H1 (cell line): Measurements from ENCODE around the gene TMEM145. TPM values are rescaled to one million over a fixed set of nuclear protein-coding genes. Genes with fewer than 3 reads are reported as not detected.

Experiments
- CTCF ChIA-PET: fragments of 300-600 bp; sonication (Branson Sonifier 250); formaldehyde crosslinking; loops from one replicate; lab custom pipeline; 2021; ENCODE audit not compliant: partially characterized antibody; lab: Charles Lee
- POLR2A ChIA-PET: fragments of 300-600 bp; sonication (Branson Sonifier 250); formaldehyde crosslinking; loops from one replicate; lab custom pipeline; 2021; ENCODE audit warnings: inconsistent platforms; ENCODE audit not compliant: partially characterized antibody; lab: Charles Lee
- DNase-seq, 2 experiments: peaks; one replicate each; pipeline versions ENCODE4 v3.0.0 to v3.0.0-alpha.2; 2010 to 2022; ENCODE audit warnings: low spot score in 2 of 2, low read depth in 1 of 2, mixed read lengths in 1 of 2
- FAIRE-seq: peaks from 2 replicates; lab custom pipeline; 2011; peaks lifted over from hg19 to GRCh38; lab: Jason Lieb, UNC
- H2AFZ ChIP-seq: 2 replicates; pipeline ENCODE4 v1.8.1; 2012; ENCODE audit warnings: low read length, inconsistent platforms
- H2AK5ac ChIP-seq: 2 replicates; pipeline ENCODE4 v1.6.1; 2013; ENCODE audit warnings: low read depth, low read length
- H2BK120ac ChIP-seq: replicated peaks from 2 replicates; pipeline ENCODE3; 2013; ENCODE audit warnings: low read depth, low read length, inconsistent platforms
- H2BK12ac ChIP-seq: 2 replicates; pipeline ENCODE4 v1.6.1; 2013; ENCODE audit warnings: low read depth, low read length
- H2BK15ac ChIP-seq: 2 replicates; pipeline ENCODE4 v1.6.1; 2013; ENCODE audit warnings: low read length
- H2BK20ac ChIP-seq: 2 replicates; pipeline ENCODE4 v1.6.1; 2013; ENCODE audit warnings: low read length
- H2BK5ac ChIP-seq: 2 replicates; pipeline ENCODE4 v1.6.1; 2013; ENCODE audit warnings: low read depth, low read length
- H3K14ac ChIP-seq: 2 replicates; pipeline ENCODE4 v1.6.1; 2013; ENCODE audit warnings: inconsistent platforms; ENCODE audit not compliant: insufficient read length
- H3K18ac ChIP-seq: 2 replicates; pipeline ENCODE4 v1.6.1; 2013; ENCODE audit warnings: low read length; ENCODE audit errors: extremely low read depth
- H3K23ac ChIP-seq: 2 replicates; pipeline ENCODE4 v1.6.1; 2013; ENCODE audit warnings: inconsistent platforms; ENCODE audit not compliant: insufficient read length
- H3K23me2 ChIP-seq: 2 replicates; pipeline ENCODE4 v1.6.1; 2013; ENCODE audit warnings: low read depth, low read length
- H3K27ac ChIP-seq: 2 replicates; pipeline ENCODE4 v1.6.1; 2011; ENCODE audit warnings: low read depth, low read length, inconsistent platforms
- H3K27me3 ChIP-seq, 4 experiments: replicated peaks in 1 of 4; 1 replicate in 1 of 4; 2 replicates in 3 of 4; pipeline versions ENCODE4 v1.6.1 to v1.8.1; 2011 to 2013; ENCODE audit warnings: low read length in 3 of 4, mild to moderate bottlenecking in 3 of 4, inconsistent platforms in 2 of 4, mixed read lengths in 2 of 4, moderate library complexity in 1 of 4; ENCODE audit not compliant: control insufficient read depth in 3 of 4, insufficient read depth in 3 of 4; ENCODE audit errors: extremely low read depth in 1 of 4
- H3K36me3 ChIP-seq, 4 experiments: 2 replicates each; pipeline versions ENCODE4 v1.6.1 to v1.8.1; 2011 to 2013; ENCODE audit warnings: mild to moderate bottlenecking in 4 of 4, low read length in 3 of 4, moderate library complexity in 2 of 4, control low read depth in 1 of 4, inconsistent platforms in 1 of 4; ENCODE audit not compliant: insufficient read depth in 4 of 4, control insufficient read depth in 2 of 4
- H3K4ac ChIP-seq: replicated peaks from 2 replicates; pipeline ENCODE3; 2013; ENCODE audit warnings: low read length, low read depth, mixed read lengths, inconsistent platforms; ENCODE audit not compliant: insufficient read length
- H3K4me1 ChIP-seq, 4 experiments: replicated peaks in 1 of 4; 1 replicate in 1 of 4; 2 replicates in 3 of 4; pipeline versions ENCODE4 v1.6.1 to v1.8.1; 2011 to 2013; ENCODE audit warnings: low read length in 3 of 4, inconsistent platforms in 2 of 4, mixed read lengths in 1 of 4; ENCODE audit not compliant: insufficient read depth in 4 of 4, control insufficient read depth in 3 of 4
- H3K4me2 ChIP-seq, 2 experiments: 2 replicates each; pipeline versions ENCODE4 v1.6.1 to v1.8.1; 2011 to 2013; ENCODE audit warnings: low read depth in 2 of 2, low read length in 2 of 2, control low read depth in 1 of 2, inconsistent platforms in 1 of 2, mild to moderate bottlenecking in 1 of 2; ENCODE audit not compliant: insufficient read depth in 1 of 2
- H3K4me3 ChIP-seq, 4 experiments: fragments of 200-600, 300-600 bp in 1 of 4; sonication (generic), shearing (Covaris generic), sonication (Bioruptor Twin) in 1 of 4; 2 replicates each; pipeline versions ENCODE4 v1.5.1 to v1.8.1; 2011 to 2016; ENCODE audit warnings: low read length in 4 of 4, low read depth in 3 of 4, control low read depth in 2 of 4, inconsistent platforms in 2 of 4, mild to moderate bottlenecking in 2 of 4, mixed read lengths in 1 of 4, moderate library complexity in 1 of 4; ENCODE audit not compliant: insufficient read depth in 2 of 4; ENCODE audit errors: extremely low read depth in 1 of 4
- H3K56ac ChIP-seq: replicated peaks from 2 replicates; pipeline ENCODE3; 2013; ENCODE audit warnings: low read depth, mild to moderate bottlenecking, mixed read lengths, low read length, inconsistent platforms; ENCODE audit not compliant: insufficient read length
- H3K79me1 ChIP-seq: 2 replicates; pipeline ENCODE4 v1.6.1; 2013; ENCODE audit warnings: low read depth, low read length, control low read depth
- H3K79me2 ChIP-seq, 2 experiments: 2 replicates each; pipeline versions ENCODE4 v1.6.1 to v1.8.1; 2012 to 2013; ENCODE audit warnings: low read length in 2 of 2, mild to moderate bottlenecking in 2 of 2, inconsistent platforms in 1 of 2; ENCODE audit not compliant: insufficient read depth in 2 of 2, control insufficient read depth in 1 of 2
- H3K9ac ChIP-seq, 4 experiments: replicated peaks in 1 of 4; 1 replicate in 1 of 4; 2 replicates in 3 of 4; pipeline versions ENCODE4 v1.6.1 to v1.8.1; 2011 to 2013; ENCODE audit warnings: low read depth in 3 of 4, low read length in 3 of 4, control low read depth in 2 of 4, mild to moderate bottlenecking in 2 of 4, moderate library complexity in 2 of 4, inconsistent platforms in 1 of 4; ENCODE audit errors: extremely low read depth in 1 of 4
- H3K9me3 ChIP-seq, 2 experiments: 2 replicates each; pipeline versions ENCODE4 v1.6.1 to v1.8.1; 2012 to 2013; ENCODE audit warnings: mild to moderate bottlenecking in 2 of 2, moderate library complexity in 2 of 2, control low read depth in 1 of 2, inconsistent platforms in 1 of 2, low read depth in 1 of 2, low read length in 1 of 2, mixed read lengths in 1 of 2; ENCODE audit not compliant: insufficient read depth in 2 of 2
- H4K20me1 ChIP-seq, 2 experiments: replicated peaks in 1 of 2; 2 replicates each; pipeline versions ENCODE3 to v1.8.1; 2011 to 2013; ENCODE audit warnings: inconsistent platforms in 2 of 2, low read length in 2 of 2, mild to moderate bottlenecking in 1 of 2; ENCODE audit not compliant: insufficient read depth in 2 of 2, control insufficient read depth in 1 of 2
- H4K5ac ChIP-seq: 2 replicates; pipeline ENCODE4 v1.6.1; 2013; ENCODE audit warnings: low read length, low read depth, mixed read lengths, inconsistent platforms; ENCODE audit not compliant: insufficient read length
- H4K8ac ChIP-seq: 2 replicates; pipeline ENCODE4 v1.8.0; 2013; ENCODE audit warnings: mild to moderate bottlenecking, moderate library complexity, low read length, inconsistent platforms; ENCODE audit not compliant: insufficient read depth; ENCODE audit errors: extremely low read depth
- H4K91ac ChIP-seq: replicated peaks from 2 replicates; pipeline ENCODE3; 2013; ENCODE audit warnings: low read length, mixed read lengths, inconsistent platforms; ENCODE audit not compliant: insufficient read length
- ATF3 ChIP-seq: IDR thresholded peaks from 2 replicates; pipeline ENCODE4 v1.6.1; 2011; ENCODE audit warnings: low read depth, mild to moderate bottlenecking, low read length; ENCODE audit not compliant: insufficient read depth
- BCL11A ChIP-seq, 2 experiments: IDR thresholded peaks; one replicate each; pipeline ENCODE4 v1.6.1; 2011; ENCODE audit warnings: low read depth in 2 of 2, low read length in 2 of 2, mild to moderate bottlenecking in 2 of 2
- CBX5 ChIP-seq: fragments of 300-800, 300-1000 bp; sonication (generic); IDR thresholded peaks from 2 replicates; pipeline ENCODE4 v1.7.1; 2016; ENCODE audit warnings: antibody characterized with exemption, low read length, low read depth
- EP300 ChIP-seq, 2 experiments: IDR thresholded peaks; 1 replicate in 1 of 2; 2 replicates in 1 of 2; pipeline ENCODE4 v1.6.1; 2011 to 2012; ENCODE audit warnings: low read depth in 2 of 2, low read length in 2 of 2, mild to moderate bottlenecking in 2 of 2, borderline replicate concordance in 1 of 2, inconsistent platforms in 1 of 2, moderate library complexity in 1 of 2
- KDM4A ChIP-seq: IDR thresholded peaks from one replicate; pipeline ENCODE4 v1.7.1; 2012; ENCODE audit warnings: low read depth, mild to moderate bottlenecking, moderate library complexity, low read length, inconsistent platforms; ENCODE audit not compliant: severe bottlenecking
- KDM5A ChIP-seq: fragments of 200-600 bp; IDR thresholded peaks from 2 replicates; pipeline ENCODE4 v1.7.1; 2012; ENCODE audit warnings: mild to moderate bottlenecking, low read length, inconsistent platforms, mixed read lengths
- MAFK ChIP-seq: IDR thresholded peaks from 2 replicates; pipeline ENCODE4 v1.6.1; 2012; ENCODE audit warnings: low read depth, mild to moderate bottlenecking, improper control_type of control experiment, low read length
- RAD21 ChIP-seq, 2 experiments: IDR thresholded peaks in 1 of 2; conservative IDR thresholded peaks in 1 of 2; 2 replicates each; pipeline ENCODE4 v1.6.1; 2011; ENCODE audit warnings: low read depth in 2 of 2, low read length in 2 of 2, improper control_type of control experiment in 1 of 2, inconsistent platforms in 1 of 2, mild to moderate bottlenecking in 1 of 2, moderate library complexity in 1 of 2
- RXRA ChIP-seq: IDR thresholded peaks from 2 replicates; pipeline ENCODE4 v1.6.1; 2011; ENCODE audit warnings: low read depth, mild to moderate bottlenecking, low read length, moderate library complexity; ENCODE audit not compliant: insufficient read depth
- SIRT6 ChIP-seq: IDR thresholded peaks from one replicate; pipeline ENCODE4 v1.7.1; 2012; ENCODE audit warnings: low read length, inconsistent platforms
- SRF ChIP-seq: IDR thresholded peaks from 2 replicates; pipeline ENCODE4 v1.6.1; 2011; ENCODE audit warnings: mild to moderate bottlenecking, low read depth, low read length, moderate library complexity
- ZNF274 ChIP-seq: IDR thresholded peaks from 2 replicates; pipeline ENCODE4 v1.7.0; 2012; ENCODE audit warnings: low read length, borderline replicate concordance; ENCODE audit errors: extremely low read depth
- WGBS, 2 experiments: shearing (Covaris generic) in 1 of 2; methylation state at CpG; one replicate each; pipeline versions ENCODE4 v1.1.6 to v1.1.7; 2013 to 2015; ENCODE audit warnings: low lambda C conversion rate in 2 of 2, mixed read lengths in 2 of 2, inconsistent platforms in 1 of 2, low coverage in 1 of 2, missing lambda C conversion rate in 1 of 2; ENCODE audit not compliant: insufficient replicate concordance in 2 of 2, insufficient coverage in 1 of 2, insufficient read length in 1 of 2; ENCODE audit errors: extremely low coverage in 1 of 2, missing lambda C conversion rate in 1 of 2; 5-methylcytosine and 5-hydroxymethylcytosine counted together
- polyA plus RNA-seq, 7 experiments: library from polyadenylated mRNA; depleted of rRNA in 3 of 7; stranded (reverse) in 5 of 7; unstranded in 2 of 7; fragments of >200 nt in 5 of 7; fragments of 200-250 nt in 2 of 7; gene quantifications; 1 replicate in 5 of 7; 2 replicates in 1 of 7; 4 replicates in 1 of 7; pipeline versions ENCODE4 v1.2.1 to v1.2.3, GENCODE V29; 2011 to 2013; ENCODE audit warnings: missing spikeins in 2 of 7, mixed read lengths in 2 of 7
- total RNA-seq: library from RNA; stranded (reverse); fragmentation: NEBNext Ultra II Directional; extraction: Animal tissue kit (Norgen Biotek cat#: 25700); gene quantifications from 2 replicates; pipeline ENCODE4 v1.2.1, GENCODE V29; 2021

TMEM145 gene
- total and polyA plus RNA-seq, 2 of the 8 experiments (the other 6 are each of a cell fraction or from before 2014, with no cell fraction given) = 2.3 to 4.7 TPM

GRCh38 chr19:42282819-42283187 is 30.3 kb upstream of the TMEM145 start:
- H4K5ac ChIP-seq = no peak overlapping the region
- peaks cover 0 to 22% of the 10 kb centered on the region in 2 experiments; a peak in 2 of 4 replicates for H3K79me2 ChIP-seq
- no peak overlapping the region for H3K9ac ChIP-seq
- DNase-seq (no peak), FAIRE-seq (no peak)
- no peak overlapping the region for H2BK120ac ChIP-seq
- H3K4me1 ChIP-seq = peaks cover 9 to 45% (median 29%) of the 10 kb centered on the region in 4 experiments
- peaks cover 3 to 11% (median 8%) of the 10 kb centered on the region in 4 experiments; a peak in 6 of 8 replicates for H3K36me3 ChIP-seq
- H3K4ac ChIP-seq = peak overlapping the region; percentile 88
- H3K27me3 ChIP-seq = no peaks in the 10 kb centered on the region
- H4K91ac ChIP-seq = peak overlapping the region; percentile 93
- peak overlapping the region; percentile 92 for H2BK20ac ChIP-seq
- peaks cover 21% of the 10 kb centered on the region for H3K79me1 ChIP-seq
- CTCF ChIA-PET = interaction anchor here (0.9 to 7.4 kb wide), 7 partner anchors 8 to 174 kb away, joined by 3 to 260 read pairs (median 4); partner anchors contain the start of gene GSK3A
- no peak overlapping the region for H3K14ac ChIP-seq
- H4K20me1 ChIP-seq = peaks cover 3 to 17% of the 10 kb centered on the region in 2 experiments
- H3K56ac ChIP-seq = no peak overlapping the region
- POLR2A ChIA-PET = interaction anchor here (1.0 to 6.5 kb wide), 10 partner anchors 9 to 206 kb away, joined by 3 to 68 read pairs (median 8); partner anchors contain the start of genes CIC, ERF, PAFAH1B3 and PRR19
- H3K4me3 ChIP-seq = peak overlapping the region in 2 of 4 experiments; percentile 47 to 57; a peak in 4 of 8 replicates
- H2BK15ac ChIP-seq = peak overlapping the region; percentile 100
- peak overlapping the region; percentile 80 to 96 for H3K4me2 ChIP-seq
- H3K23me2 ChIP-seq = peaks cover 30% of the 10 kb centered on the region
- peak overlapping the region; percentile 98; the same call in 1 of the 2 replicates for H2BK5ac ChIP-seq
- peak overlapping the region; percentile 93; the same call in 1 of the 2 replicates for H2AK5ac ChIP-seq
- H4K8ac ChIP-seq = no peak overlapping the region
- H2BK12ac ChIP-seq = peak overlapping the region; percentile 98
- H2AFZ ChIP-seq = no peak overlapping the region
- H3K9me3 ChIP-seq = no peaks in the 10 kb centered on the region
- WGBS, 2 experiments = 62% methylated on average over 3 of the region's 4 CpGs; no CpG with 5 or more reads in 1 of the 2 experiments
- H3K18ac ChIP-seq = peak overlapping the region; percentile 65
- no peak overlapping the region for H3K27ac ChIP-seq
- no peak overlapping the region for H3K23ac ChIP-seq
- TF ChIP-seq MAFK (no peak), KDM4A (no peak), SRF (no peak), BCL11A (IDR thresholded peaks at IDR 0.05; ENCODE audit: low read depth in 2 of 2, low read length in 2 of 2) (no peak), EP300 (IDR thresholded peaks at IDR 0.05; ENCODE audit: borderline replicate concordance in 1 of 2, low read depth in 2 of 2, low read length in 2 of 2) (no peak), KDM5A (no peak), SIRT6 (no peak), ZNF274 (no peak), RAD21 (IDR thresholded peaks at IDR 0.05 in 1 of 2, conservative IDR thresholded peaks at IDR 0.05 in 1 of 2; ENCODE audit: low read depth in 2 of 2, low read length in 2 of 2) (no peak), CBX5 (no peak), RXRA (no peak), ATF3 (no peak)
